PC-3 (cell line): ENCODE data around the gene CKMT1B.
"Not testable (repeated sequence)": the region's sequence is repeated elsewhere in the genome, so short reads cannot be mapped to it uniquely, and the experiment has no call there.

Experiments
- CTCF ChIP-seq: fragments of 300-600 bp; sonication (generic); conservative IDR thresholded peaks from 2 replicates; pipeline ENCODE4 v1.5.1; 2017; ENCODE audit warnings: antibody characterized with exemption, low read depth, mild to moderate bottlenecking, low read length
- EZH2phosphoT487 ChIP-seq: fragments of 300-600 bp; sonication (generic); IDR thresholded peaks from 2 replicates; pipeline ENCODE4 v1.6.1; 2018; ENCODE audit warnings: mild to moderate bottlenecking, antibody characterized with exemption, low read length, borderline replicate concordance

GRCh38 chr15:43592841-43593240 lies 986 bp upstream of the CKMT1B start:
- not testable (repeated sequence) for TF ChIP-seq CTCF, EZH2phosphoT487
